ENCODE data around the gene NACC2. TPM values are rescaled to one million over a fixed set of nuclear protein-coding genes. Genes with fewer than 3 reads are reported as not detected.

NACC2 gene
- total and polyA plus RNA-seq, 2 donors (not counting 3 experiments of a cell fraction or from before 2014, with no cell fraction given) = 15.8 to 27.1 TPM

- CTCF ChIA-PET = interaction anchor here (1.4 kb wide), 1 partner anchor 9 kb away, joined by 4 read pairs; no protein-coding TSS in a partner anchor
- Histone ChIP-seq H3K9ac (replicated peaks; ENCODE audit: extremely low read depth, insufficient read depth, low read length) (no peak overlapping the region), H3K4me3 (replicated peaks in 1 of 3; ENCODE audit: insufficient read depth in 1 of 3, low read depth in 1 of 3, low read length in 3 of 3) (no peak overlapping the region), H3K4me2 (ENCODE audit: insufficient read depth, low read length) (no peak overlapping the region), H2AFZ (ENCODE audit: low read depth, low read length) (no peak overlapping the region), H3K9me3 (replicated peaks; ENCODE audit: control insufficient read depth, insufficient read depth, low read length) (no peaks in the 10 kb centered on the region), H3K27ac (ENCODE audit: insufficient read depth, low read depth, low read length) (no peak overlapping the region), H3K79me2 (ENCODE audit: control insufficient read depth, insufficient read depth, low read length) (no peaks in the 10 kb centered on the region), H3K4me1 (ENCODE audit: control insufficient read depth, extremely low read depth, insufficient read depth, low read length) (no peaks in the 10 kb centered on the region), H3K36me3 (ENCODE audit: control insufficient read depth in 2 of 2, extremely low read depth in 1 of 2, insufficient read depth in 2 of 2, low read length in 2 of 2) (no peaks in the 10 kb centered on the region), H3K27me3 (ENCODE audit: control insufficient read depth in 2 of 2, insufficient read depth in 2 of 2, low read length in 2 of 2) (no peaks in the 10 kb centered on the region), H3K9me1 (replicated peaks; ENCODE audit: control insufficient read depth, extremely low read depth, insufficient read depth, low read length) (no peaks in the 10 kb centered on the region), H4K20me1 (replicated peaks; ENCODE audit: control insufficient read depth, extremely low read depth, insufficient read depth, low read length) (no peaks in the 10 kb centered on the region)
- POLR2A ChIA-PET = no interaction called here
- no peak for FAIRE-seq
- no peak for TF ChIP-seq MAX (IDR thresholded peaks at IDR 0.05; ENCODE audit: insufficient read depth, insufficient read length)
- no peak for TF ChIP-seq EZH2 (IDR thresholded peaks at IDR 0.05; ENCODE audit: borderline replicate concordance, low read depth, low read length, severe bottlenecking)
- TF ChIP-seq GATA2 (IDR thresholded peaks at IDR 0.05; ENCODE audit: insufficient read depth, insufficient read length, low read depth, low read length) = no peak
- no peak for TF ChIP-seq POLR2AphosphoS5 (IDR thresholded peaks at IDR 0.05; ENCODE audit: insufficient read depth, low read depth, low read length)
- no peak for TF ChIP-seq FOS (IDR thresholded peaks at IDR 0.05; ENCODE audit: borderline replicate concordance, insufficient read depth, low read length)
- no peak for TF ChIP-seq CTCF (IDR thresholded peaks at IDR 0.05; ENCODE audit: extremely low read depth in 1 of 2, insufficient read depth in 1 of 2, low read depth in 1 of 2, low read length in 2 of 2)
- no peak for TF ChIP-seq POLR2A (IDR thresholded peaks at IDR 0.05; ENCODE audit: low read depth, low read length)
- TF ChIP-seq JUN (IDR thresholded peaks at IDR 0.05; ENCODE audit: borderline replicate concordance, insufficient read depth, insufficient read length, low read depth) = no peak
- no peak for TF ChIP-seq MYC (IDR thresholded peaks at IDR 0.05; ENCODE audit: low read depth, low read length)
- BruUV-seq (replicated peaks) = no TSS peak
- no peak for DNase-seq (ENCODE audit: low read depth, low spot score)
- dilution Hi-C loops (cut with MboI; ENCODE audit: extremely low pct_ligation_motif_present, low sequenced_read_pairs) (no loop called here), intact Hi-C loops (cut with micrococcal nuclease) (no loop called here)
Measured at GRCh38 chr9:135998410-135999071, 96.5 kb downstream of the NACC2 start.
